Measurements from ENCODE around the gene PPM1F.

- no peak for TF ChIP-seq POLR2A (IDR thresholded peaks at IDR 0.05)
- TF ChIP-seq, protein P1, sequence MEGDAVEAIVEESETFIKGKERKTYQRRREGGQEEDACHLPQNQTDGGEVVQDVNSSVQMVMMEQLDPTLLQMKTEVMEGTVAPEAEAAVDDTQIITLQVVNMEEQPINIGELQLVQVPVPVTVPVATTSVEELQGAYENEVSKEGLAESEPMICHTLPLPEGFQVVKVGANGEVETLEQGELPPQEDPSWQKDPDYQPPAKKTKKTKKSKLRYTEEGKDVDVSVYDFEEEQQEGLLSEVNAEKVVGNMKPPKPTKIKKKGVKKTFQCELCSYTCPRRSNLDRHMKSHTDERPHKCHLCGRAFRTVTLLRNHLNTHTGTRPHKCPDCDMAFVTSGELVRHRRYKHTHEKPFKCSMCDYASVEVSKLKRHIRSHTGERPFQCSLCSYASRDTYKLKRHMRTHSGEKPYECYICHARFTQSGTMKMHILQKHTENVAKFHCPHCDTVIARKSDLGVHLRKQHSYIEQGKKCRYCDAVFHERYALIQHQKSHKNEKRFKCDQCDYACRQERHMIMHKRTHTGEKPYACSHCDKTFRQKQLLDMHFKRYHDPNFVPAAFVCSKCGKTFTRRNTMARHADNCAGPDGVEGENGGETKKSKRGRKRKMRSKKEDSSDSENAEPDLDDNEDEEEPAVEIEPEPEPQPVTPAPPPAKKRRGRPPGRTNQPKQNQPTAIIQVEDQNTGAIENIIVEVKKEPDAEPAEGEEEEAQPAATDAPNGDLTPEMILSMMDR (IDR thresholded peaks at IDR 0.05): no peak
Observed at GRCh38 chr22:21949569-21949918, 3.1 kb downstream of the PPM1F start.
